Nephron progenitor cell (in vitro differentiated cells): Measurements from ENCODE around the gene ANKRD17.

Experiments
- DNase-seq: peaks from one replicate; pipeline ENCODE4 v3.0.0; 2021
- H3K27ac Mint-ChIP-seq: 2 replicates; pipeline ENCODE4 v1.8.0; 2021; ENCODE audit warnings: mild to moderate bottlenecking, moderate library complexity, mixed read lengths
- H3K27me3 Mint-ChIP-seq: 2 replicates; pipeline ENCODE4 v1.8.0; 2021; ENCODE audit warnings: mild to moderate bottlenecking, low read depth, mixed read lengths; ENCODE audit not compliant: poor library complexity
- H3K36me3 Mint-ChIP-seq: 2 replicates; pipeline ENCODE4 v1.8.0; 2021; ENCODE audit warnings: low read depth, mixed read lengths
- H3K4me1 Mint-ChIP-seq: 2 replicates; pipeline ENCODE4 v1.8.0; 2021; ENCODE audit warnings: mixed read lengths
- H3K4me3 Mint-ChIP-seq: 2 replicates; pipeline ENCODE4 v1.8.0; 2021; ENCODE audit warnings: mild to moderate bottlenecking, moderate library complexity, mixed read lengths
- H3K9me3 Mint-ChIP-seq: 2 replicates; pipeline ENCODE4 v1.8.0; 2021; ENCODE audit warnings: mild to moderate bottlenecking, moderate library complexity, mixed read lengths
- CTCF ChIP-seq: fragments of 200-600 bp; sonication (generic); IDR thresholded peaks from 2 replicates; pipeline ENCODE4 v1.5.0; 2021; ENCODE audit warnings: antibody characterized with exemption

The ANKRD17 gene

GRCh38 chr4:73067971-73068394 is 190.6 kb downstream of the ANKRD17 start:
- Mint-ChIP-seq H3K9me3 (no peaks in the 10 kb centered on the region), H3K4me1 (peaks cover 19% of the 10 kb centered on the region), H3K36me3 (peaks cover 19% of the 10 kb centered on the region), H3K4me3 (peak overlapping the region; percentile 89), H3K27me3 (no peaks in the 10 kb centered on the region), H3K27ac (peak overlapping the region; percentile 94)
- no peak for TF ChIP-seq CTCF
- DNase-seq: no peak

- DNase-seq: no peak
- Mint-ChIP-seq H3K27me3 (no peaks in the 10 kb centered on the region), H3K4me3 (no peak overlapping the region), H3K27ac (no peak overlapping the region), H3K9me3 (no peaks in the 10 kb centered on the region), H3K4me1 (peaks cover 19% of the 10 kb centered on the region), H3K36me3 (peaks cover 28% of the 10 kb centered on the region)
- no peak for TF ChIP-seq CTCF
Observed at GRCh38 chr4:73066928-73067327, 191.7 kb downstream of the ANKRD17 start.

- no peak for DNase-seq
- H3K4me3 Mint-ChIP-seq: no peak overlapping the region
Observed at GRCh38 chr4:73066445-73066844, 192.2 kb downstream of the ANKRD17 start.

GRCh38 chr4:73064536-73064935 is 194.1 kb downstream of the ANKRD17 start:
- Mint-ChIP-seq H3K36me3 (peaks cover 47% of the 10 kb centered on the region), H3K27me3 (no peaks in the 10 kb centered on the region), H3K4me1 (peaks cover 14% of the 10 kb centered on the region), H3K27ac (peak overlapping the region; percentile 6), H3K4me3 (no peak overlapping the region), H3K9me3 (no peaks in the 10 kb centered on the region)
- no peak for TF ChIP-seq CTCF
- DNase-seq: no peak

More at GRCh38 chr4:73066445-73066844, 192.2 kb downstream of the ANKRD17 start:
- Mint-ChIP-seq H3K4me1 (peaks cover 19% of the 10 kb centered on the region), H3K9me3 (no peaks in the 10 kb centered on the region), H3K36me3 (peaks cover 33% of the 10 kb centered on the region), H3K27ac (no peak overlapping the region), H3K27me3 (no peaks in the 10 kb centered on the region)
- TF ChIP-seq CTCF: no peak

- Mint-ChIP-seq H3K9me3 (no peaks in the 10 kb centered on the region), H3K4me1 (no peaks in the 10 kb centered on the region), H3K27me3 (peaks cover 4% of the 10 kb centered on the region), H3K27ac (no peak overlapping the region), H3K4me3 (no peak overlapping the region), H3K36me3 (peaks cover 45% of the 10 kb centered on the region)
- DNase-seq: no peak
- TF ChIP-seq CTCF: no peak
Observed at GRCh38 chr4:73055241-73055897, 203.2 kb downstream of the ANKRD17 start.

- Mint-ChIP-seq H3K36me3 (peaks cover 32% of the 10 kb centered on the region), H3K9me3 (no peaks in the 10 kb centered on the region), H3K27me3 (peaks cover 4% of the 10 kb centered on the region), H3K4me1 (no peaks in the 10 kb centered on the region), H3K27ac (peak overlapping the region; percentile 86), H3K4me3 (no peak overlapping the region)
- no peak for TF ChIP-seq CTCF
- DNase-seq: no peak
Observed at GRCh38 chr4:73053974-73054480, 204.6 kb downstream of the ANKRD17 start.
